Tibial artery (tissue), 4 donors: ENCODE data around the gene SLC12A2.

ENCODE experiments used
- DNase-seq, 2 donors: peaks; one replicate each; pipeline ENCODE4 v3.0.0-alpha.2; 2019
- H3K27ac ChIP-seq, 2 donors: fragments of 200-600 bp; sonication (generic) in 1 of 2; 1 replicate in 1 of 2; 2 replicates in 1 of 2; pipeline ENCODE4 v1.5.1; 2018 to 2019; ENCODE audit warnings: mild to moderate bottlenecking in 1 of 2
- H3K27me3 ChIP-seq, 2 donors: fragments of 200-600 bp; sonication (generic) in 1 of 2; one replicate each; pipeline versions ENCODE4 v1.5.1 to v1.6.0; 2016 to 2019
- H3K36me3 ChIP-seq, 3 donors: fragments of 200-600 bp; sonication (generic) in 2 of 3; one replicate each; pipeline ENCODE4 v1.5.1; 2016 to 2019; ENCODE audit warnings: mild to moderate bottlenecking in 2 of 3
- H3K4me1 ChIP-seq, 4 donors: fragments of 200-600 bp; sonication (generic) in 2 of 4; 1 replicate in 3 of 4; 2 replicates in 1 of 4; pipeline ENCODE4 v1.5.1; 2016 to 2019
- H3K4me3 ChIP-seq, 2 donors: fragments of 200-600 bp; sonication (generic) in 1 of 2; 1 replicate in 1 of 2; 2 replicates in 1 of 2; pipeline ENCODE4 v1.5.1; 2018 to 2019; ENCODE audit warnings: mild to moderate bottlenecking in 2 of 2
- H3K9me3 ChIP-seq, 3 donors: fragments of 200-600 bp; sonication (generic) in 1 of 3; one replicate each; pipeline ENCODE4 v1.5.1; 2016 to 2019
- CTCF ChIP-seq, 2 experiments: fragments of 200-600 bp in 1 of 2; fragments of 450-650 bp in 1 of 2; IDR thresholded peaks; one replicate each; pipeline ENCODE4 v1.5.1; 2017 to 2019; ENCODE audit warnings: antibody characterized with exemption in 2 of 2, mild to moderate bottlenecking in 1 of 2, moderate library complexity in 1 of 2
- intact Hi-C: fragments of 100-400 bp; cut with DNase I; formaldehyde crosslinking; loops from one replicate; pipeline ENCODE4 v1.15.0; 2023; ENCODE audit warnings: low total_unique reads

Gene SLC12A2

DNA sequence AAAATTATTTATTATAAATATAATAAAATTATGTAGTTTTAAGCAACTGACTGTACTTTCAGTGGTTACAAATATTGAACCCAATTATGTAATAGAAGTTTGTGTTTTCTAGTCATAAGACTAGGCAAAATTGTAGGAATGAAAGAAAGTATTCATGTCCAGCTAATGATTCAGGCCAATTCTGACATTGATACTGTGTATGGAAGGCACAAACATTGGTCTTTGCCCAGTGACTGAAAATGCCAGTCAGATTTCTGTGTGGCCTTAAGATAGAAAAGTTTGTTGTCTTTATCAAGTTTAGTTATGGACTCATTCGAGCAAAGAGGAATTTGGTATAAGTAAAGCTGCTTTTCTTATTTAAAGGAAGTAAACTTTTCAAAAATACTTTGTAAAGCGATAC, 60.3 kb downstream of the SLC12A2 start:
- no peak for TF ChIP-seq CTCF (IDR thresholded peaks at IDR 0.05)
- Histone ChIP-seq H3K4me1 (no peaks in the 10 kb centered on the region), H3K4me3 (no peak overlapping the region), H3K27ac (no peak overlapping the region), H3K9me3 (no peaks in the 10 kb centered on the region), H3K27me3 (no peaks in the 10 kb centered on the region), H3K36me3 (peaks cover 14 to 20% (median 19%) of the 10 kb centered on the region in 3 donors)
- intact Hi-C loops = no loop called here
- no peak for DNase-seq

- Histone ChIP-seq H3K4me3 (no peak overlapping the region), H3K36me3 (peaks cover 16 to 23% (median 20%) of the 10 kb centered on the region in 3 donors), H3K9me3 (no peaks in the 10 kb centered on the region), H3K27ac (no peak overlapping the region), H3K27me3 (no peaks in the 10 kb centered on the region), H3K4me1 (no peaks in the 10 kb centered on the region)
- no peak for DNase-seq
- intact Hi-C loops = no loop called here
- no peak for TF ChIP-seq CTCF (IDR thresholded peaks at IDR 0.05)
Observed at GRCh38 chr5:128144491-128144890, 60.9 kb downstream of the SLC12A2 start.

DNA sequence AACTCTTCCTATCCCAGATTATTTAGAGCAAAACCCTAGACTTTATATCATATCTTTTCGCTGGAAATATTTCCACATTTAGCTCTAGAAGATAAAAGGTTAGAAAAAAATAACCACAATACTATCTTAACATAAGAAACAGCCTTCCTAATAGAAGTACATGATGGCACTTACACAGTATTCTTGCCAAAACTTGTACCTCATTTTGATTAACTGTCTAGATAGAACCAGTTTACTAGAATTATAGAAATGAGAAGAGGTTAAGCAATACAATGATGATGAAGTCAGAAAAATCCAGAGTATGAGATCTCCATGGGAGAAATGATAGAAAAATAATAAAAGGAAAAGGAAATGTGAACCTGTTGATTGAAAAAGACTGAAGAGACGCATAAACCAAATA, 63.1 kb downstream of the SLC12A2 start:
- TF ChIP-seq CTCF (IDR thresholded peaks at IDR 0.05) = no peak
- H3K4me3 ChIP-seq = no peak overlapping the region
- intact Hi-C loops = no loop called here
- H3K9me3 ChIP-seq = no peaks in the 10 kb centered on the region
- no peaks in the 10 kb centered on the region for H3K4me1 ChIP-seq
- no peak overlapping the region for H3K27ac ChIP-seq
- no peak for DNase-seq
- H3K36me3 ChIP-seq = peaks cover 12 to 24% (median 20%) of the 10 kb centered on the region in 3 donors
- no peaks in the 10 kb centered on the region for H3K27me3 ChIP-seq

GRCh38 chr5:128154943-128155342, 71.4 kb downstream of the SLC12A2 start:
- no peak for TF ChIP-seq CTCF (IDR thresholded peaks at IDR 0.05)
- Histone ChIP-seq H3K27ac (no peak overlapping the region), H3K4me1 (no peaks in the 10 kb centered on the region), H3K4me3 (no peak overlapping the region), H3K27me3 (no peaks in the 10 kb centered on the region), H3K36me3 (peaks cover 16 to 53% (median 39%) of the 10 kb centered on the region in 3 donors), H3K9me3 (no peaks in the 10 kb centered on the region)
- intact Hi-C loops = no loop called here
- DNase-seq = no peak

DNA sequence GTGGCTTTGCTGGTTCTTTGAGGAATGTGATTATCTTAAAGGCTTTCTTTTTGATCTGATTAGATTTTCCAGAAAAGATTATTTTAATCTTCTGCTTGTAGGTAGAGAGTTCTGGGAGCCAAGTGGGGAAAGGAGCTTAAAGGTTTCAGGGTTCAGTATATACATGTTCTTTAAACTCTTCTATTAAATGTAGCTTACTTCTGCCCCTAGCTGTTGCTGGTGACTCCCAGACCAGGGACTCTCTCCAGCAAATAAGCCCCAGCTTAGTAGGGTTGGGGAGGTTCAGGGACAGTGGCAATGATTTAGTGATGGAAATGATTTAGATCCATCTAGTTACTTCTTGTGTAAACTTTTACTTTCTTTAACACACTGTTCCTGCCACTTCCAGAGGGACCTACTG, 72.2 kb downstream of the SLC12A2 start:
- Histone ChIP-seq H3K27ac (no peak overlapping the region), H3K9me3 (no peaks in the 10 kb centered on the region), H3K36me3 (peaks cover 16 to 55% (median 42%) of the 10 kb centered on the region in 3 donors), H3K4me3 (no peak overlapping the region), H3K4me1 (no peaks in the 10 kb centered on the region), H3K27me3 (no peaks in the 10 kb centered on the region)
- DNase-seq = no peak
- intact Hi-C loops = no loop called here
- TF ChIP-seq CTCF (IDR thresholded peaks at IDR 0.05) = no peak

DNA sequence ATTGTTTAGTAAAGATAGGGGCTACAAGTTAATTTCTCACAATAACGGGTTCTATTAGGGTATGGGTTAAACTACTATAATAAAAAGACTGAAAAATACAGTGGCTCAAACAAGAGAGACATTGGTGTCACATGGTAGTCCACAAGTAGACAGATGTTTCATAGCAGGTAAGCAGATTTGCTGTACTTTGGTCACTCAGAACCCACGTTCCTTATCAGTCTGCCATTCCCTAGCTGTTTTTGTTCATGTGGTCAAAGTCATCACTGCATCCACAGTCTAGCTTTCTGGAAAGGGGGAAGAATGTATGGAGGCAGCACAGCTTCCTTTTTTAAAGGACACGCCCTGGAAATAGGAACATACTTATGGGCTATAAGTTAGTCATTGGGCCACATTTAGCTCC, 73.0 kb downstream of the SLC12A2 start:
- Histone ChIP-seq H3K27ac (no peak overlapping the region), H3K4me1 (no peaks in the 10 kb centered on the region), H3K9me3 (no peaks in the 10 kb centered on the region), H3K27me3 (no peaks in the 10 kb centered on the region), H3K36me3 (peaks cover 16 to 59% (median 42%) of the 10 kb centered on the region in 3 donors), H3K4me3 (no peak overlapping the region)
- TF ChIP-seq CTCF (IDR thresholded peaks at IDR 0.05) = no peak
- intact Hi-C loops = no loop called here
- DNase-seq = no peak
